ENCODE measurements around the gene TRIM10. TPM values are rescaled to one million over a fixed set of nuclear protein-coding genes. Genes with fewer than 3 reads are reported as not detected.

TRIM10 gene
- total and polyA plus RNA-seq, 10 of the 15 experiments (the other 5 are each of a cell fraction or from before 2014, with no cell fraction given), result 0.01 TPM; not detected in 9

GRCh38 chr6:30194797-30195690 is 34.0 kb upstream of the TRIM10 start:
- Histone ChIP-seq H3K9me3 (replicated peaks; ENCODE audit: control insufficient read depth, insufficient read depth, low read length) (no peaks in the 10 kb centered on the region), H3K27ac (ENCODE audit: control insufficient read depth, insufficient read depth) (no peak overlapping the region), H3K4me2 (ENCODE audit: control insufficient read depth, insufficient read depth) (no peak overlapping the region), H3K27me3 (replicated peaks in 1 of 2; ENCODE audit: control insufficient read depth in 2 of 2, insufficient read depth in 2 of 2, low read length in 1 of 2) (no peaks in the 10 kb centered on the region), H4K20me1 (ENCODE audit: control insufficient read depth, insufficient read depth) (peaks cover 9% of the 10 kb centered on the region; the same call in 1 of the 2 replicates), H2AFZ (ENCODE audit: control insufficient read depth, low read depth, low read length) (no peak overlapping the region), H3K36me3 (ENCODE audit: control insufficient read depth in 2 of 2, insufficient read depth in 2 of 2, low read length in 1 of 2) (peaks cover 35 to 47% of the 10 kb centered on the region in 2 experiments), H3K9ac (ENCODE audit: control insufficient read depth, insufficient read depth, low read length) (no peak overlapping the region), H3K4me3 (no peak overlapping the region), H3K79me2 (ENCODE audit: control insufficient read depth, insufficient read depth, low read length) (peaks cover under 1% of the 10 kb centered on the region), H3K4me1 (ENCODE audit: control insufficient read depth, insufficient read depth, low read length) (no peaks in the 10 kb centered on the region)
- CTCF ChIA-PET, result interaction anchor here (1.2 kb wide), 1 partner anchor 71 kb away, joined by 4 read pairs; no protein-coding TSS in a partner anchor
- RAD21 ChIA-PET (ENCODE audit: unreplicated experiment), result no interaction called here
- TF ChIP-seq CBX3 (IDR thresholded peaks at IDR 0.05; ENCODE audit: borderline replicate concordance, low read depth) (no peak), SKIL (IDR thresholded peaks at IDR 0.05; ENCODE audit: low read depth, poor library complexity, severe bottlenecking) (no peak), POLR2AphosphoS5 (IDR thresholded peaks at IDR 0.05; ENCODE audit: low read length) (peak; percentile 47; the same call in 1 of the 2 replicates)
- DNase-seq (ENCODE audit: low read depth, low spot score) (no peak), FAIRE-seq (no peak), ATAC-seq (no peak; the same call in 1 of the 3 replicates)
- SMC1A ChIA-PET (ENCODE audit: uncharacterized antibody, unreplicated experiment), result no interaction called here
- intact Hi-C loops (cut with micrococcal nuclease; ENCODE audit: unreplicated experiment) (no loop called here), in situ Hi-C loops (cut with MboI) (no loop called here)
- POLR2A ChIA-PET, result interaction anchor here (0.9 kb wide), 1 partner anchor 18 kb away, joined by 5 read pairs; the partner anchor contains the start of gene TRIM26
- 97% methylated on average over 8 of the region's 8 CpGs for WGBS (ENCODE audit: insufficient coverage, insufficient replicate concordance, low lambda C conversion rate, missing lambda C conversion rate)
- no TSS peak for BruUV-seq (replicated peaks)
